NOMO-1 treated with DMSO at 0.1 percent for 48 hours (cell line): ENCODE data around the gene TSPY8.
"Not testable (repeated sequence)": the region's sequence is repeated elsewhere in the genome, so short reads cannot be mapped to it uniquely, and the experiment has no call there.

ENCODE experiments used
- DNase-seq: peaks from one replicate; lab custom pipeline; 2025; ENCODE audit not compliant: unreplicated experiment; lab: John Stamatoyannopoulos, UW

The TSPY8 gene, protein sequence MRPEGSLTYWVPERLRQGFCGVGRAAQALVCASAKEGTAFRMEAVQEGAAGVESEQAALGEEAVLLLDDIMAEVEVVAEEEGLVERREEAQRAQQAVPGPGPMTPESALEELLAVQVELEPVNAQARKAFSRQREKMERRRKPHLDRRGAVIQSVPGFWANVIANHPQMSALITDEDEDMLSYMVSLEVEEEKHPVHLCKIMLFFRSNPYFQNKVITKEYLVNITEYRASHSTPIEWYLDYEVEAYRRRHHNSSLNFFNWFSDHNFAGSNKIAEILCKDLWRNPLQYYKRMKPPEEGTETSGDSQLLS

DNA sequence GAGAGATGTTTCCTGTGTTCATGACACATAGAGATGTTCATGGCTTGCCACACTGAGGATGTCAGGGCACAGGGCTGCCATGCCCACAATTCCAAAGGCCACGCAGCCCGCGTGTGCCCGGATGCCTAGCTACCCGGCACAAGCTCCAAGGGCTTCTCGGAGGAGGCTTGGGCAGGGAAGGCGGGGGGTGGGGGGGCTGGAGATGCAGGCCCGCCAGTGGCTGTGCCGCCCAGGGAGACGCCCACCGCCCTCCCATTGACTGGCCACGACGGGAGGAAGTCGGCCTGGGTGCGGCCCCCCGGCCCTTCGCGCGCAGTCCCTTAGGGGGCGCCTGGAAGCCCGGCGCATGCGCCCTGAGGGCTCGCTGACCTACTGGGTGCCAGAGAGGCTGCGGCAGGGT is at the start of gene TSPY8:
Gene TSPY8 (plus strand): TSS at position 301 of the 400 bp plus-strand sequence. CDS start 46 bp downstream, at position 347.
- DNase-seq = not testable (repeated sequence)

DNA sequence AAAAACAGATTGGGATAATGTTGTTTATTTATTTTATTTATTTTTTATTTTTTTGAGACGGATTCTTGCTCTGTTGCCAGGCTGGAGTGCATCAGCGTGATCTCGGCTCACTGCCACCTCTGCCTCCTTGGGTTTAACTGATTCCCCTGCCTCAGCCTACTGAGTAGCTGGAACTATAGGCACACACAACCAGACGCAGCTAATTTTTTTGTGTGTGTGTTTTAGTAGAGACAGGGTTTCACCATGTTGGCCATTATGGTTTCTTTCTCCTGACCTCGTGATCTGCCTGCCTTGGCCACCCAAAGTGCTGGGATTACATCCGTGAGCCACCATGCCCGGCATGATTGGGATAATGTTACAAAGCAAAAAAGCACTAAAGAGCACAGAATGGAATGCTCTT is 36.6 kb upstream of the TSPY8 start:
- DNase-seq = no peak

DNA sequence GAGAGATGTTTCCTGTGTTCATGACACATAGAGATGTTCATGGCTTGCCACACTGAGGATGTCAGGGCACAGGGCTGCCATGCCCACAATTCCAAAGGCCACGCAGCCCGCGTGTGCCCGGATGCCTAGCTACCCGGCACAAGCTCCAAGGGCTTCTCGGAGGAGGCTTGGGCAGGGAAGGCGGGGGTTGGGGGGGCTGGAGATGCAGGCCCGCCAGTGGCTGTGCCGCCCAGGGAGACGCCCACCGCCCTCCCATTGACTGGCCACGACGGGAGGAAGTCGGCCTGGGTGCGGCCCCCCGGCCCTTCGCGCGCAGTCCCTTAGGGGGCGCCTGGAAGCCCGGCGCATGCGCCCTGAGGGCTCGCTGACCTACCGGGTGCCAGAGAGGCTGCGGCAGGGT is 20.4 kb upstream of the TSPY8 start, which contains the start of gene TSPY4:
Gene TSPY4 (plus strand): TSS at position 301 of the 400 bp plus-strand sequence. CDS start 46 bp downstream, at position 347.
- not testable (repeated sequence) for DNase-seq

DNA sequence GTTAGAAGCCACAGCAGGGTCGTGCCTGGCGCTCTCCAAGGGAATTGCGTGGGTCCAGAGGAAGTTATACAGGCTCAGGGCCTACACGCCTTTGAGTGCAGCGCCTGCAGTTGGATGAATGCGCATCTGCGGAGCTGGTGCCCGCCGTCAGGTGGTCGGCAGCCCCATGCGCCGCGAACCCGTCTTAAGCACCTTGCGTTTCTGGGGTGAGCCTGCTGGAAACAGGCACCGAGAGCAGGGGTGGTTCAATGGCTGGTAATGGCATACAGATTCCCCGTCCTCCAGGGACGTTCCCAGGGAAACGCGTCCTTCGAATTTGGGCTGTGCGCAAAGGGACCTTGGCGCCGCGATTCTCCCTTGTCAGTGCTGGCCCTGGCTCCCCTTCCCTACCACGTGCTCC is 38.9 kb downstream of the TSPY8 start:
- not testable (repeated sequence) for DNase-seq

DNA sequence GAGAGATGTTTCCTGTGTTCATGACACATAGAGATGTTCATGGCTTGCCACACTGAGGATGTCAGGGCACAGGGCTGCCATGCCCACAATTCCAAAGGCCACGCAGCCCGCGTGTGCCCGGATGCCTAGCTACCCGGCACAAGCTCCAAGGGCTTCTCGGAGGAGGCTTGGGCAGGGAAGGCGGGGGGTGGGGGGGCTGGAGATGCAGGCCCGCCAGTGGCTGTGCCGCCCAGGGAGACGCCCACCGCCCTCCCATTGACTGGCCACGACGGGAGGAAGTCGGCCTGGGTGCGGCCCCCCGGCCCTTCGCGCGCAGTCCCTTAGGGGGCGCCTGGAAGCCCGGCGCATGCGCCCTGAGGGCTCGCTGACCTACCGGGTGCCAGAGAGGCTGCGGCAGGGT is 40.5 kb downstream of the TSPY8 start, which contains the start of gene TSPY3:
Gene TSPY3 (plus strand): TSS at position 301 of the 400 bp plus-strand sequence. CDS start 46 bp downstream, at position 347.
- DNase-seq = not testable (repeated sequence)
